Lower lobe of right lung (tissue), 2 donors: Measurements from ENCODE around the gene DPYD. TPM values are rescaled to one million over a fixed set of nuclear protein-coding genes. Genes with fewer than 3 reads are reported as not detected.

Experiments used
- ATAC-seq, 2 donors: fragments of 200-7000 bp; cut with Tn5 transposase; one replicate each; pipeline ENCODE4 v1.9.1; 2020 to 2022; ENCODE audit warnings: mild to moderate bottlenecking in 2 of 2, moderate library complexity in 2 of 2
- DNase-seq: peaks from one replicate; pipeline ENCODE4 v3.0.0-alpha.2; 2020
- H3K27ac ChIP-seq: fragments of 200-600 bp; one replicate; pipeline ENCODE4 v1.8.0; 2022
- H3K27me3 ChIP-seq: fragments of 200-600 bp; one replicate; pipeline ENCODE4 v1.8.0; 2022; ENCODE audit warnings: low read depth
- H3K36me3 ChIP-seq: fragments of 200-600 bp; one replicate; pipeline ENCODE4 v1.8.0; 2022; ENCODE audit warnings: mild to moderate bottlenecking
- H3K4me1 ChIP-seq: fragments of 200-600 bp; one replicate; pipeline ENCODE4 v1.8.0; 2022
- H3K4me3 ChIP-seq: fragments of 200-600 bp; one replicate; pipeline ENCODE4 v1.8.0; 2022; ENCODE audit warnings: mild to moderate bottlenecking
- H3K9me3 ChIP-seq: fragments of 200-600 bp; one replicate; pipeline ENCODE4 v1.8.0; 2022
- CTCF ChIP-seq: fragments of 200-600 bp; IDR thresholded peaks from one replicate; pipeline ENCODE4 v1.8.0; 2022; ENCODE audit warnings: antibody characterized with exemption, mild to moderate bottlenecking
- intact Hi-C: fragments of 100-400 bp; cut with DNase I; formaldehyde crosslinking; loops from one replicate; pipeline ENCODE4 v1.11.0; 2022
- total RNA-seq: library from RNA; stranded (reverse); fragmentation: NEBNext Ultra II Directional; extraction: Animal tissue kit (Norgen Biotek cat#: 25700); gene quantifications from one replicate; pipeline ENCODE4 v1.2.1, GENCODE V29; 2021
- donor health status: DM: no; HTN: yes; CAD: no; lungs with severe emphysema.

DPYD gene
- total RNA-seq, 1 donor from 2014 or later, result 91.9 TPM

GRCh38 chr1:97306504-97306903, 614.3 kb downstream of the DPYD start:
- no peak for ATAC-seq
- no peaks in the 10 kb centered on the region for H3K4me1 ChIP-seq
- no peaks in the 10 kb centered on the region for H3K27me3 ChIP-seq
- no peak for DNase-seq
- no peaks in the 10 kb centered on the region for H3K9me3 ChIP-seq
- no peak for TF ChIP-seq CTCF
- no peak overlapping the region for H3K27ac ChIP-seq
- H3K4me3 ChIP-seq, result no peak overlapping the region
- H3K36me3 ChIP-seq, result peaks cover 19% of the 10 kb centered on the region
- intact Hi-C loops, result no loop called here

GRCh38 chr1:97304366-97304765, 616.5 kb downstream of the DPYD start:
- ATAC-seq (no peak), DNase-seq (no peak)
- H3K4me1 ChIP-seq, result no peaks in the 10 kb centered on the region
- peaks cover 19% of the 10 kb centered on the region for H3K36me3 ChIP-seq
- TF ChIP-seq CTCF, result no peak
- H3K4me3 ChIP-seq, result no peak overlapping the region
- H3K9me3 ChIP-seq, result no peaks in the 10 kb centered on the region
- H3K27me3 ChIP-seq, result no peaks in the 10 kb centered on the region
- H3K27ac ChIP-seq, result no peak overlapping the region
- intact Hi-C loops, result no loop called here

GRCh38 chr1:97298966-97299365, 621.9 kb downstream of the DPYD start:
- intact Hi-C loops, result no loop called here
- DNase-seq, result no peak
- Histone ChIP-seq H3K4me3 (no peak overlapping the region), H3K4me1 (no peaks in the 10 kb centered on the region), H3K27ac (no peak overlapping the region), H3K9me3 (no peaks in the 10 kb centered on the region), H3K36me3 (peaks cover 14% of the 10 kb centered on the region), H3K27me3 (no peaks in the 10 kb centered on the region)
- no peak for TF ChIP-seq CTCF
- ATAC-seq, result no peak

- ATAC-seq (no peak), DNase-seq (no peak)
- no peak overlapping the region for H3K27ac ChIP-seq
- TF ChIP-seq CTCF, result no peak
- no peaks in the 10 kb centered on the region for H3K4me1 ChIP-seq
- peaks cover 11% of the 10 kb centered on the region for H3K36me3 ChIP-seq
- intact Hi-C loops, result no loop called here
- no peak overlapping the region for H3K4me3 ChIP-seq
- H3K27me3 ChIP-seq, result no peaks in the 10 kb centered on the region
- no peaks in the 10 kb centered on the region for H3K9me3 ChIP-seq
These were observed 623.2 kb downstream of the DPYD start for GRCh38 chr1:97297611-97298010.

GRCh38 chr1:97281962-97282361, 638.9 kb downstream of the DPYD start:
- ATAC-seq (peak; percentile 56 to 70), DNase-seq (no peak)
- no peak for TF ChIP-seq CTCF
- Histone ChIP-seq H3K4me1 (no peaks in the 10 kb centered on the region), H3K36me3 (no peaks in the 10 kb centered on the region), H3K4me3 (no peak overlapping the region), H3K27me3 (no peaks in the 10 kb centered on the region), H3K27ac (no peak overlapping the region), H3K9me3 (no peaks in the 10 kb centered on the region)
- intact Hi-C loops, result no loop called here
